ENCODE data around the gene PTPN3.

PTPN3 gene

DNA sequence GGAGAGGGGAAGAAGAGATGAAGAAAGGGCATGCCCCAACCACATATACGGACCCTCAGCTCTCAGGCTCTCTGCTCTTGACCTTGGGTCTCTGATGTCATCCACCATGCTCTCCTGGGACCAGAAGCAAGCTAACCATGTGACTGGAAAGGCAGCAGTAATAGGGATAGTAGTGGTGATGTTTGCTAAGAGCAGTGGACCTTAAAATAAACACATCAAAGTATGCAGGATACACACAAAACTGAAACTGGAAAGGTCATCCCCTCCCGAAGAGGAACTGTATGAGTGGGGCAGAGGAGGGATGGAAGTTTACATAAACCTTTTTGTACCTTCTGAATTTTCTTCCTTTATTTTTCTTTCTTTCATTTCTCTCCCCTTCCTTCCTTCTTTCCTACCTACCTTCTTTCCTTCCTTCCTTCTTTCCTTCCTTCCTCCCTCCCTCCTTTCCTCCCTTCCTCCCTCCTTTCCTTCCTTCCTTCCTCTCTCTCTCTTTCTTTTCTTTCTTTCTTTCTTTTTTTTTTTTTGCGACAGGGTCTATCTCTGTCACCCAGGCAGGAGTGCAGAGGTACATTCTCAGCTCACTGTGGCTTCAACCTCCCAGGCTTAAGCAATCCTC lies 8.1 kb upstream of the PTPN3 start:
- Histone ChIP-seq H2AFZ (ENCODE audit: low read length, unreplicated experiment) (no peak overlapping the region), H3K4me1 (ENCODE audit: control insufficient read depth, insufficient read depth, low read length, unreplicated experiment) (peaks cover 11% of the 10 kb centered on the region), H3K27ac (ENCODE audit: low read depth, low read length) (no peak overlapping the region), H3K79me2 (ENCODE audit: control insufficient read depth, insufficient read depth, low read length, unreplicated experiment) (no peaks in the 10 kb centered on the region), H3K4me3 (ENCODE audit: low read depth, low read length) (no peak overlapping the region), H3K36me3 (ENCODE audit: insufficient read depth, low read length) (no peaks in the 10 kb centered on the region), H3K27me3 (ENCODE audit: insufficient read depth, low read length) (peaks cover 8% of the 10 kb centered on the region; the same call in 1 of the 2 replicates)

GRCh38 chr9:109504689-109505088 lies 6.6 kb upstream of the PTPN3 start:
- Histone ChIP-seq H3K27me3 (ENCODE audit: insufficient read depth, low read length) (peaks cover 21% of the 10 kb centered on the region), H3K79me2 (ENCODE audit: control insufficient read depth, insufficient read depth, low read length, unreplicated experiment) (no peaks in the 10 kb centered on the region), H3K4me3 (ENCODE audit: low read depth, low read length) (no peak overlapping the region), H2AFZ (ENCODE audit: low read length, unreplicated experiment) (no peak overlapping the region), H3K4me1 (ENCODE audit: control insufficient read depth, insufficient read depth, low read length, unreplicated experiment) (peaks cover 11% of the 10 kb centered on the region), H3K27ac (ENCODE audit: low read depth, low read length) (no peak overlapping the region), H3K36me3 (ENCODE audit: insufficient read depth, low read length) (no peaks in the 10 kb centered on the region)

DNA sequence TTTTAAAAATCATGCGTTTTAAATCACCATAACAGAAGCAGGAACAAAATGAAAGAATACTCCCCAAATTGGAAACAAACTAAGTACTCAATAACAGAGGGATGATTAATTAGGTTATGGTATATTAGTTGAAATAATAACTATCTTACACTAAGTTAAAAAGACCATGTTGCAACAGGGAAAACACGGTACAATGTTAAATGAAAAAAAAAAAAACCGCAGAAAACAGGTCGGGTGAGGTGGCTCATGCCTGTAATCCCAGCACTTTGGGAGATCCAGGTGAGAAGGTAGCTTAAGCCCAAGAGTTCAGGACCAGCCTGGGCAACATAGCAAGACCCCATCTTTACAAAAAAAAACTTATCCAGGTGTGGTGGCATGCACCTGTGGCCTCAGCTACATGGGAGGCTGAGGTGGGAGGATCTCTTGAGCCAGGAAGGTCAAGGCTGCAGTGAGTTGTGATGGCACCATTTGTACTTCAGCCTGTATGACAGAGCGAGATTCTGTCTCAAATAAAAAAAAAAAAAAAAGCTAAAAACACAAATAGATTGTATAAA lies 2.4 kb upstream of the PTPN3 start:
- Histone ChIP-seq H3K27ac (ENCODE audit: low read depth, low read length) (no peak overlapping the region), H3K4me1 (ENCODE audit: control insufficient read depth, insufficient read depth, low read length, unreplicated experiment) (peaks cover 9% of the 10 kb centered on the region), H2AFZ (ENCODE audit: low read length, unreplicated experiment) (peak overlapping the region; percentile 71), H3K36me3 (ENCODE audit: insufficient read depth, low read length) (no peaks in the 10 kb centered on the region), H3K4me3 (ENCODE audit: low read depth, low read length) (peak overlapping the region; percentile 77), H3K27me3 (ENCODE audit: insufficient read depth, low read length) (peaks cover 30% of the 10 kb centered on the region), H3K79me2 (ENCODE audit: control insufficient read depth, insufficient read depth, low read length, unreplicated experiment) (peaks cover 11% of the 10 kb centered on the region)

DNA sequence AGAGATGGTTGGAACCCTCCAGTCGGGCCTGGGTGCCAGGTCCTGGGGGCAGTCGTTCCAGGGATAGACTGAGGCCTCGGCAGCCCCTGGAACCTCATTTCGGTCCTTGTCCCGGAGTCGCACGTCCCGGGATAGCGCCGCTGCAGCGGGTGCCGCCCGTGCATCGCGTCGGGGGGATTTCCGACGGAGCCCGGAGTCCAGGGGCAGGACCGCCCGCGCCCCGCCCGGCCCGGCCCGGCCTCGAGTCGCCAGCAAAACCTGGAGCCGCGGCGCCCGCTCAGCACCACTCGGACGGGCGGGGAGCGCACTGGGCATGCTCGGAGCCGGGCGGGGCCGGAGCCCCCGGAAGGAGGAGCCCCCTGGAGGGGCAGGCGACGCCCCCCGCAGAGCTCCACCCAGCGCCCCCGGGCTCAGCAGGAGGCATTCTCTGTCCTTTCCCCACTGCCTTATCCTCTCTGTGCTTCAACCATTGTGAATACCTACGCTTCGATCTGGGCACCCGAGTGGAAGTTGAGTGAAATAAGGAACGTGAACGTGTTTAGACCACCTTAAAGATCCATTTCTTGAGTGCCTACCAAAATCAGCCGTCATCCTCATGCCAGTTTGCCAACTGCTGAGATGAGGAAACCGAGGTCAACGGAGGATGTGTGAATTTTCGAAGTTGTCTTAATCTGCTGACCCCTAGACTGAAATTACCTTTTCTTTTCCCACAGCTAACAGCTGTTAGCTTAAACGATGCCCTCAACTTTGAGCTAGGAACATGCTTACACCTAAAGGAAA lies 1.7 kb upstream of the PTPN3 start:
- Histone ChIP-seq H3K36me3 (ENCODE audit: insufficient read depth, low read length) (no peaks in the 10 kb centered on the region), H3K4me3 (ENCODE audit: low read depth, low read length) (peak overlapping the region; percentile 77), H3K27me3 (ENCODE audit: insufficient read depth, low read length) (peaks cover 30% of the 10 kb centered on the region), H3K4me1 (ENCODE audit: control insufficient read depth, insufficient read depth, low read length, unreplicated experiment) (peaks cover 9% of the 10 kb centered on the region), H3K27ac (ENCODE audit: low read depth, low read length) (no peak overlapping the region), H2AFZ (ENCODE audit: low read length, unreplicated experiment) (peak overlapping the region; percentile 71), H3K79me2 (ENCODE audit: control insufficient read depth, insufficient read depth, low read length, unreplicated experiment) (peaks cover 16% of the 10 kb centered on the region)

GRCh38 chr9:109499093-109499630 lies 1.1 kb upstream of the PTPN3 start:
- Histone ChIP-seq H2AFZ (ENCODE audit: low read length, unreplicated experiment) (peak overlapping the region; percentile 7), H3K79me2 (ENCODE audit: control insufficient read depth, insufficient read depth, low read length, unreplicated experiment) (peaks cover 21% of the 10 kb centered on the region), H3K36me3 (ENCODE audit: insufficient read depth, low read length) (no peaks in the 10 kb centered on the region), H3K27ac (ENCODE audit: low read depth, low read length) (no peak overlapping the region), H3K27me3 (ENCODE audit: insufficient read depth, low read length) (peaks cover 30% of the 10 kb centered on the region), H3K4me3 (ENCODE audit: low read depth, low read length) (peak overlapping the region; percentile 77), H3K4me1 (ENCODE audit: control insufficient read depth, insufficient read depth, low read length, unreplicated experiment) (peaks cover 9% of the 10 kb centered on the region)

- Histone ChIP-seq H3K36me3 (ENCODE audit: insufficient read depth, low read length) (no peaks in the 10 kb centered on the region), H3K79me2 (ENCODE audit: control insufficient read depth, insufficient read depth, low read length, unreplicated experiment) (peaks cover 21% of the 10 kb centered on the region), H3K4me1 (ENCODE audit: control insufficient read depth, insufficient read depth, low read length, unreplicated experiment) (peaks cover 9% of the 10 kb centered on the region), H3K4me3 (ENCODE audit: low read depth, low read length) (peak overlapping the region; percentile 82), H3K27ac (ENCODE audit: low read depth, low read length) (no peak overlapping the region), H3K27me3 (ENCODE audit: insufficient read depth, low read length) (peaks cover 30% of the 10 kb centered on the region), H2AFZ (ENCODE audit: low read length, unreplicated experiment) (peak overlapping the region; percentile 21)
Observed at GRCh38 chr9:109497226-109498153, 617 bp downstream of the PTPN3 start.

- Histone ChIP-seq H3K27ac (ENCODE audit: low read depth, low read length) (no peak overlapping the region), H3K4me3 (ENCODE audit: low read depth, low read length) (peak overlapping the region; percentile 82)
Observed at GRCh38 chr9:109496841-109497225, 1.3 kb downstream of the PTPN3 start.

DNA sequence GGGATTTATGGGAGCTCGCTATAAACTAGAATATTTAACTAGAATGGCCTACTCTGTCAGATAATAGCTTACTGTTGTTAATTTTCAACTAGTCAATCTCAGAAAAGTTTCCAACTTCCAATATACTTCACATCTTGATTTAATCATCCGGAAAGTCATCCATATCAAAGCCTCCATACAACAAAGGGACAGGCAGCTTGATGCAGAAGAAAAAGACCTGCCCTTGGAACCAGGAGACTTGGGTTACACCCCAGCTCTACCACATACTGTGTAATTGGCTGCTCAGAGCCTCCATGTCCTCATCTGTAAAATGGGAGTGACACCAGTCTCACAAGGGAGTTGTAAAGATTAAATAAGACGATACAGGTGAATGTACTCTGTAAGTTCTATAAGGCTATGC lies 1.9 kb downstream of the PTPN3 start:
- no peak overlapping the region for H3K27ac ChIP-seq (ENCODE audit: low read depth, low read length)
- H3K27me3 ChIP-seq (ENCODE audit: insufficient read depth, low read length), result peaks cover 22% of the 10 kb centered on the region
- peaks cover 23% of the 10 kb centered on the region for H3K79me2 ChIP-seq (ENCODE audit: control insufficient read depth, insufficient read depth, low read length, unreplicated experiment)
- peaks cover 9% of the 10 kb centered on the region for H3K4me1 ChIP-seq (ENCODE audit: control insufficient read depth, insufficient read depth, low read length, unreplicated experiment)
- no peaks in the 10 kb centered on the region for H3K36me3 ChIP-seq (ENCODE audit: insufficient read depth, low read length)
- H2AFZ ChIP-seq (ENCODE audit: low read length, unreplicated experiment), result no peak overlapping the region
- no peak overlapping the region for H3K4me3 ChIP-seq (ENCODE audit: low read depth, low read length)

More at GRCh38 chr9:109496841-109497225, 1.3 kb downstream of the PTPN3 start:
- peaks cover 23% of the 10 kb centered on the region for H3K79me2 ChIP-seq (ENCODE audit: control insufficient read depth, insufficient read depth, low read length, unreplicated experiment)
- no peak overlapping the region for H2AFZ ChIP-seq (ENCODE audit: low read length, unreplicated experiment)
- H3K36me3 ChIP-seq (ENCODE audit: insufficient read depth, low read length), result no peaks in the 10 kb centered on the region
- H3K27me3 ChIP-seq (ENCODE audit: insufficient read depth, low read length), result peaks cover 28% of the 10 kb centered on the region
- H3K4me1 ChIP-seq (ENCODE audit: control insufficient read depth, insufficient read depth, low read length, unreplicated experiment), result peaks cover 9% of the 10 kb centered on the region

DNA sequence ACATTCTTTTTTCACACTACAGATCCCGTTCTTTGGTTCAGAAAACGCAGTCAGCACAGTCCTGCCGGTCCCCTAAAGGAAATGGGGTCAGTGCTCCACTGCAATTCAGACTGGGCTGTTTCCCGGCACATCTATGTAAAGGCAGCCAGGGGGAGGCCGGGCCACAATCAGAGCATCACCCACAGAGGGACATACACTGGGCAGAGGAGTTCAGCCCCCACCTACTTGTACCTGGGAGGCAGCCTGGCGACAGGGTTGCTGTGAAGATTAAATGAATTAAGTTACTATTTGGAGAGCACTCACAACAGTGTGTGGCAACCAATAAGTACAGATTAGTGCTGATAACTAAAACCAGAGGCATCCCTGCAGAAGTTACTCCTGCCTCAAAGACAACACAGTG lies 4.5 kb downstream of the PTPN3 start:
- Histone ChIP-seq H3K4me3 (ENCODE audit: low read depth, low read length) (no peak overlapping the region), H3K27ac (ENCODE audit: low read depth, low read length) (no peak overlapping the region), H3K27me3 (ENCODE audit: insufficient read depth, low read length) (0 out of 2 replicates have a peak, but pooled peaks cover 2% of the 10 kb centered on the region), H2AFZ (ENCODE audit: low read length, unreplicated experiment) (no peak overlapping the region), H3K4me1 (ENCODE audit: control insufficient read depth, insufficient read depth, low read length, unreplicated experiment) (peaks cover 15% of the 10 kb centered on the region), H3K36me3 (ENCODE audit: insufficient read depth, low read length) (no peaks in the 10 kb centered on the region), H3K79me2 (ENCODE audit: control insufficient read depth, insufficient read depth, low read length, unreplicated experiment) (peaks cover 28% of the 10 kb centered on the region)

- Histone ChIP-seq H3K27ac (ENCODE audit: low read depth, low read length) (no peak overlapping the region), H3K36me3 (ENCODE audit: insufficient read depth, low read length) (no peaks in the 10 kb centered on the region)
Observed at GRCh38 chr9:109491590-109491989, 6.5 kb downstream of the PTPN3 start.

More at GRCh38 chr9:109491590-109491989, 6.5 kb downstream of the PTPN3 start:
- no peak overlapping the region for H2AFZ ChIP-seq (ENCODE audit: low read length, unreplicated experiment)
- H3K27me3 ChIP-seq (ENCODE audit: insufficient read depth, low read length), result no peaks in the 10 kb centered on the region
- peaks cover 9% of the 10 kb centered on the region for H3K4me1 ChIP-seq (ENCODE audit: control insufficient read depth, insufficient read depth, low read length, unreplicated experiment)
- peaks cover 19% of the 10 kb centered on the region for H3K79me2 ChIP-seq (ENCODE audit: control insufficient read depth, insufficient read depth, low read length, unreplicated experiment)
- no peak overlapping the region for H3K4me3 ChIP-seq (ENCODE audit: low read depth, low read length)
